SHP77 (cell line): ENCODE results near the gene RAB38.

Source experiments
- DNase-seq, 2 experiments: peaks; one replicate each; lab custom pipeline; 2025; lab: John Stamatoyannopoulos, UW

RAB38 gene

DNA sequence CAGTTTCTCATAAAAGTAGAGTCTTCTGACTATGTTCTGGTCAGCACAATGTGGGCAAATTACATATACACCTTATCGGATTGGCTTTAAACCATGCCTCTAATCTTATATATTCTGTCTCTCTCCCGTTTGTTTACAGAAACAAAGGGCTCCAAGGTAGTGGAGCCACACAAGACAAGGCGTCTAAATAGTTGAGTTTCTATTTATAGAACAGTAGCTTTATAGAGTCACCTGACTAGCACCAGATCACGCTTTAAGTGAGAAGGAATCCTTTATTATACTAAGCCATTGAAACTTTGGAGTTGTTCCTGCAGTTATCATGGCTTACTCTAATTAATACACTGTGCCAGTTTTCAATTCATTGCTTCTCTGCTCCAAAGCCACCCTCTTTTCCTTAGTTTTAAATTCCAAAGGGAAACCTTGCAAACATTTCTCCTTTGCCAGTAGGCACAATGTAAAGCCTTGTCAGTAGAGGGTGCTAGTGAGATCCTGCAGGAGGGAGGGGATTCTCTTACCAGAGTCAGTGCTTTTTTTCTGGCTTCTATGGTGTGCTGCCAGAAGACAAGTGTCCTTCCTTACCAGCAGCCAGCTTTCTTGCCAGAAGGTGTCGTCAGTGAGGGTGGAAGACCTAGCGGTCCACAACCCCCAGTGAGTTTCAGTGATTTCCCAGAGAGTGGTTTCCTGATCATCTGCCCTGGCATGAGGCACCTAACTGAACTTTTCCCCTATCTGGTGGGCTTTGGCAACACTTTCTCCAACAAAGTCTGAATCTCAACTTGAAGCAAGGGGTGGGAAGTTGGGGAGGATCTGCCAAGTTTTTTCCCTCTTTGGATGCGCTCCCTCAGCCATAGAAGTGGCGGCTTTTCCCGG is 71.7 kb downstream of the RAB38 start:
- DNase-seq = peak; percentile 4 to 40

- DNase-seq = no peak
Measured at GRCh38 chr11:88102598-88102934, 72.7 kb downstream of the RAB38 start.

DNA sequence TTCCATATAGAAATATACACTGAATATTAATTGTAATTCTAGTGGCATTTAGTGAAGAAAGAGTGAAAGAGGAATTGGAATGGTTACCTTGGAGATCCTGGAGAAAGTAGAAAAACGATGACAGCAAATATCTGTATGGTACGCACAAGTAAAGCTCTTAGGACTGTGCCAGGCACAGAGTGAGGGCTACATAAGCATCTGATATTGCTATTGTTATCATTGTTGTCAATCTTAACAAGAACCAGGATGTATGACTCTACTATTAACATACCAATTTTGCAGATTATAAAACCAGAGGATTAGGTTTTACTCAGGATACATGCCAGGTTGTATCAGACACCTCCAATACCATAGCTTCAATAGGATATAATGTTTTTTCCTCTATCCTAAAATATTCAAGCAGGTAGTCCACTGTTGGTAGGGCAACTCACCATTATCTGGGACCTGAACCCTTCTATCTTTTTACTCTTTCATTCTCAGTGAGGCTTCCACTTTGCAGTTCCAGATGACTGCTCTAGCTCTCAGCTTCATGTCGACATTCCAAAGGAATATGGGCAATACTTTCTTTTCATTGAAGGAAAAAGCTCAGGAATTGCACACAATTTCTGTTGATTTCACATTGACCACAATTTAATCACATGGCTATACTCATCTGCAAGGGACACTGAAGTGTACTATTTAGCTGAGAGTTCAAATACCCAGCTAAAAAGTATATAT is 73.2 kb downstream of the RAB38 start:
- DNase-seq = no peak

- no peak for DNase-seq
Measured at GRCh38 chr11:88100151-88100550, 75.1 kb downstream of the RAB38 start.

- DNase-seq = no peak
Measured at GRCh38 chr11:88098289-88098688, 77.0 kb downstream of the RAB38 start.

DNA sequence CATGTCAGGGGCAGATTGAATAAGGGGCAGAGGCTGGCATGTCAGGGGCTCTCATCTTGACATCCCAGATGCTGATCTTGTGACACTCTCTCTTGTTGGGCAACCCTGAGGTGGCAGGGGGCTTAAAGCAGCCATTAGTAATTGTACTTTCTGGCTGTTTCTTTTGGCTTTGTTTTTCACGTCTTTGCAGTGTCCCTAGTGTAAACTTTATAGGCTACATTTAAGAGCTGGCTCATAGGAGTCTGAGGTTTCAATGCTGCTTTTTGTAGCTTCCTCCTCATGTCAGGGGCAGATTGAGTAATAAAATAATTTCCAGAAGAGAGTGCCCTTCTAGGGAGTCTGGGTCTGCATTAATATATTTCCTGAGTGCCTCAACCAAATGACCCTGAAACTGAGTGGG is 86.1 kb downstream of the RAB38 start:
- DNase-seq = no peak

GRCh38 chr11:88087337-88087736 is 87.9 kb downstream of the RAB38 start:
- no peak for DNase-seq

- DNase-seq = no peak
Measured at GRCh38 chr11:88086297-88086696, 88.9 kb downstream of the RAB38 start.

GRCh38 chr11:88070437-88070836 is 104.8 kb downstream of the RAB38 start:
- DNase-seq = no peak

GRCh38 chr11:88068848-88069554 is 106.2 kb downstream of the RAB38 start:
- DNase-seq = no peak

DNA sequence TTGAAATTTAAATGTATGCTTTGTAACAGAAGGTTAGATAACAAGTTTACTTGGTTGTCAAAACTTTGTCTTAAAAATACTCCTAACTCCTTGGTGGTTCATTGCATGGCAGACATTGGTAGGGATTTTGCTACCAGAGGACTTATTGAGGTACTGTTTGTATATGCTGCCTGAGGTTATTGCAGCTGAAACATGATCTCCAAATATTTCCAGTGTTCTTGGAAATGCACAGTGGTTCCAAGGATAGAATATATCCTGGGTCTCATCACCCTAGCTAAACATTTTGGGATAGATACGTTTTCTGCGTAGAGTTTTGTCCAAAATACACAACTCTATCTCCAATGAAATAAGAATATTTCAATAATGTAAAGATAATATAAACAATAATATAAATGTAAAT is 109.2 kb downstream of the RAB38 start:
- no peak for DNase-seq

DNA sequence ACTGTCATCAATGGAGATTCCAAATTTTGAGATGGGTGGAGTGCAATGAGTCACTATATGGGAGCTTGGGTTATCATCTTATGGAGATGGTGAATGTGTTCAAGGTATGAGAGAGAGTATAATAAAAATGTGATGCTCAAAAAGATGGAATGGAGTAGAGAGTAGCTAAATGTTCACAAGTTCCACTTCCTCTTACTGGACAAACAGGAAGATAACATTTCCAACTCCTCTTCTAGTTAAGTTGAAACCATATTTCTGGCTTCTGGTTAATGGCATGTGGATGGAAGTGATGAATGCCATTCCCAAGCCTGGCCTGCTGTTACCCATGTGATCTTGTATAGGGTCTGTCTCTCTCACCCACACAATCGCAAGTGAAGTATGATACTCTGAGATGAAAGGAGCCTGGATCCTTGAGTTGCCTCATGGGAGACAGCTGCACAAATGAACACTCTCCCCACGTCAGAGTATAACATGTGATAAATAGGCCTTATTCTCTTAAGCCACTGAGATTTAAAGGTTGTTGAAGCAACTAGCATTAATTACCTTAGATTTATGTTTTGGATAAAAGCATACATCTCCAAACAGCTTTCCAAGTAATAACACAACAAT is 111.0 kb downstream of the RAB38 start:
- DNase-seq = no peak
